Caco-2 (cell line): Measurements from ENCODE around the gene TMEM97. TPM values are rescaled to one million over a fixed set of nuclear protein-coding genes. Genes with fewer than 3 reads are reported as not detected.

Source experiments
- BruUV-seq: library from RNA; stranded (reverse); fragments of 400-500 nt; replicated peaks from 2 replicates; lab custom pipeline; 2021; lab: Mats Ljungman, UMichigan
- CTCF ChIA-PET: fragments of 300-600 bp; sonication (Branson Sonifier 250); formaldehyde crosslinking; loops from one replicate; lab custom pipeline; 2022; ENCODE audit warnings: antibody characterized with exemption; lab: Charles Lee
- POLR2A ChIA-PET: fragments of 300-600 bp; sonication (Branson Sonifier 250); formaldehyde crosslinking; loops from one replicate; lab custom pipeline; 2022; ENCODE audit warnings: antibody characterized with exemption; lab: Charles Lee
- DNase-seq, 2 experiments: peaks; one replicate each; pipeline versions ENCODE4 v3.0.0 to v3.0.0-alpha.2; 2020 to 2022
- H3K27me3 ChIP-seq: replicated peaks from 2 replicates; pipeline ENCODE4 v1.6.0; 2011; ENCODE audit warnings: low read length; ENCODE audit not compliant: control insufficient read depth, insufficient read depth
- H3K36me3 ChIP-seq: 2 replicates; pipeline ENCODE4 v1.5.1; 2011; ENCODE audit warnings: low read length; ENCODE audit not compliant: control insufficient read depth, insufficient read depth
- H3K4me1 ChIP-seq: fragments of 250-450 bp; sonication (Bioruptor Pico); 2 replicates; pipeline ENCODE4 v1.5.1; 2020; ENCODE audit warnings: mild to moderate bottlenecking
- H3K4me3 ChIP-seq: 2 replicates; pipeline ENCODE4 v1.5.1; 2011; ENCODE audit warnings: low read depth, mild to moderate bottlenecking, control low read depth, low read length
- H3K9me3 ChIP-seq: fragments of 250-450 bp; sonication (Bioruptor Pico); 2 replicates; pipeline ENCODE4 v1.5.1; 2020; ENCODE audit warnings: mild to moderate bottlenecking, moderate library complexity
- H3K27ac Mint-ChIP-seq: one replicate; pipeline ENCODE4 v1.8.0; 2022; ENCODE audit warnings: mixed read lengths; ENCODE audit not compliant: unreplicated experiment
- H3K27me3 Mint-ChIP-seq: one replicate; pipeline ENCODE4 v1.8.0; 2022; ENCODE audit warnings: mixed read lengths; ENCODE audit not compliant: insufficient read depth, unreplicated experiment
- H3K36me3 Mint-ChIP-seq: one replicate; pipeline ENCODE4 v1.8.0; 2022; ENCODE audit warnings: mild to moderate bottlenecking, mixed read lengths; ENCODE audit not compliant: insufficient read depth, unreplicated experiment
- H3K4me1 Mint-ChIP-seq: one replicate; pipeline ENCODE4 v1.8.0; 2022; ENCODE audit warnings: low read depth, mixed read lengths; ENCODE audit not compliant: unreplicated experiment
- H3K4me3 Mint-ChIP-seq: one replicate; pipeline ENCODE4 v1.8.0; 2022; ENCODE audit warnings: mild to moderate bottlenecking, moderate library complexity, mixed read lengths; ENCODE audit not compliant: unreplicated experiment
- H3K9me3 Mint-ChIP-seq: one replicate; pipeline ENCODE4 v1.8.0; 2022; ENCODE audit warnings: mixed read lengths; ENCODE audit not compliant: unreplicated experiment
- CTCF ChIP-seq, 2 experiments: fragments of 200-600 bp in 1 of 2; IDR thresholded peaks; 1 replicate in 1 of 2; 2 replicates in 1 of 2; pipeline versions ENCODE4 v1.5.1 to v1.8.0; 2011 to 2022; ENCODE audit warnings: antibody characterized with exemption in 1 of 2, control low read depth in 1 of 2, inconsistent platforms in 1 of 2, low read depth in 1 of 2, low read length in 1 of 2, mild to moderate bottlenecking in 1 of 2, moderate library complexity in 1 of 2; ENCODE audit not compliant: insufficient read depth in 1 of 2, severe bottlenecking in 1 of 2, unreplicated experiment in 1 of 2
- intact Hi-C: fragments of 100-400 bp; cut with micrococcal nuclease; formaldehyde crosslinking; loops from one replicate; pipeline ENCODE4 v1.10.0; 2022; ENCODE audit not compliant: unreplicated experiment
- total RNA-seq: library from RNA; stranded (reverse); gene quantifications from 2 replicates; pipeline ENCODE4 v1.2.3, GENCODE V29; 2022

The TMEM97 gene
- total RNA-seq, 1 experiment from 2014 or later, result 342 TPM

GRCh38 chr17:28319598-28319935 is 567 bp downstream of the TMEM97 start:
- Histone ChIP-seq H3K4me3 (peak overlapping the region; percentile 67), H3K9me3 (no peaks in the 10 kb centered on the region), H3K36me3 (peaks cover 1% of the 10 kb centered on the region; the same call in 1 of the 2 replicates), H3K4me1 (peaks cover 28% of the 10 kb centered on the region), H3K27me3 (no peaks in the 10 kb centered on the region)
- TF ChIP-seq CTCF (IDR thresholded peaks at IDR 0.05; ENCODE audit: insufficient read depth in 1 of 2, low read depth in 1 of 2, low read length in 1 of 2, severe bottlenecking in 1 of 2, unreplicated experiment in 1 of 2), result no peak
- H3K9me3 Mint-ChIP-seq, result no peaks in the 10 kb centered on the region
- ChIA-PET CTCF (interaction anchor here (0.6 to 3.5 kb wide), 9 partner anchors 10 to 278 kb away, joined by 3 to 34 read pairs (median 4); partner anchors contain the start of genes IFT20 and TNFAIP1), POLR2A (interaction anchor here (0.6 to 4.6 kb wide), 5 partner anchors 11 to 149 kb away, joined by 3 to 75 read pairs (median 4); partner anchors contain the start of genes IFT20 and TNFAIP1)
- H3K36me3 Mint-ChIP-seq, result peaks cover 29% of the 10 kb centered on the region
- H3K27me3 Mint-ChIP-seq, result no peaks in the 10 kb centered on the region
- peak overlapping the region; percentile 76 for H3K4me3 Mint-ChIP-seq
- BruUV-seq, result no TSS peak
- DNase-seq, result no peak
- peak overlapping the region; percentile 43 for H3K27ac Mint-ChIP-seq
- peaks cover 53% of the 10 kb centered on the region for H3K4me1 Mint-ChIP-seq
- intact Hi-C loops, result no loop called here

GRCh38 chr17:28320215-28321061 is 1.4 kb downstream of the TMEM97 start:
- H3K4me1 ChIP-seq, result peaks cover 35% of the 10 kb centered on the region
- peaks cover 1% of the 10 kb centered on the region for H3K36me3 ChIP-seq
- peak overlapping the region; percentile 67 for H3K4me3 ChIP-seq
- intact Hi-C loops, result loop anchor here (1.0 to 10.0 kb wide), 2 partner anchors 15 to 226 kb away; partner anchors contain the start of genes IFT20 and TNFAIP1
- H3K27me3 ChIP-seq, result no peaks in the 10 kb centered on the region
- Mint-ChIP-seq H3K27ac (peak overlapping the region; percentile 43), H3K36me3 (peaks cover 38% of the 10 kb centered on the region), H3K4me3 (peak overlapping the region; percentile 76), H3K9me3 (no peaks in the 10 kb centered on the region), H3K27me3 (no peaks in the 10 kb centered on the region), H3K4me1 (peaks cover 61% of the 10 kb centered on the region)
- ChIA-PET POLR2A (interaction anchor here (4.6 kb wide), 1 partner anchor 15 kb away, joined by 75 read pairs; the partner anchor contains the start of genes IFT20 and TNFAIP1), CTCF (interaction anchor here (0.6 to 3.5 kb wide), 5 partner anchors 11 to 90 kb away, joined by 3 to 34 read pairs (median 8); partner anchors contain the start of genes IFT20 and TNFAIP1)
- BruUV-seq, result no TSS peak
- no peaks in the 10 kb centered on the region for H3K9me3 ChIP-seq
- TF ChIP-seq CTCF (IDR thresholded peaks at IDR 0.05; ENCODE audit: insufficient read depth in 1 of 2, low read depth in 1 of 2, low read length in 1 of 2, severe bottlenecking in 1 of 2, unreplicated experiment in 1 of 2), result no peak
- no peak for DNase-seq

GRCh38 chr17:28324267-28324745 is 5.3 kb downstream of the TMEM97 start:
- Mint-ChIP-seq H3K4me3 (no peak overlapping the region), H3K36me3 (peaks cover 69% of the 10 kb centered on the region), H3K4me1 (peaks cover 73% of the 10 kb centered on the region), H3K9me3 (no peaks in the 10 kb centered on the region), H3K27ac (peak overlapping the region; percentile 48), H3K27me3 (no peaks in the 10 kb centered on the region)
- ChIA-PET CTCF (interaction anchor here (1.4 kb wide), 1 partner anchor 73 kb away, joined by 3 read pairs; no protein-coding TSS in a partner anchor), POLR2A (interaction anchor here (2.8 kb wide), 1 partner anchor 11 kb away, joined by 17 read pairs; the partner anchor contains the start of genes IFT20 and TNFAIP1)
- intact Hi-C loops, result loop anchor here (10.0 kb wide), 1 partner anchor 230 kb away; no protein-coding TSS in a partner anchor
- no peak overlapping the region for H3K4me3 ChIP-seq
- no peak for TF ChIP-seq CTCF (IDR thresholded peaks at IDR 0.05; ENCODE audit: insufficient read depth in 1 of 2, low read depth in 1 of 2, low read length in 1 of 2, severe bottlenecking in 1 of 2, unreplicated experiment in 1 of 2)
- DNase-seq, result no peak
- peaks cover 15% of the 10 kb centered on the region for H3K36me3 ChIP-seq
- no TSS peak for BruUV-seq
- no peaks in the 10 kb centered on the region for H3K9me3 ChIP-seq
- peaks cover 65% of the 10 kb centered on the region for H3K4me1 ChIP-seq
- no peaks in the 10 kb centered on the region for H3K27me3 ChIP-seq
